Activated CD4-positive, alpha-beta T cell treated with anti-CD3 and anti-CD28 coated beads, Interleukin-2, Interleukin-4, amounts not matched to agents 100 ng/mL and 50 ng/mL, durations not matched to agents 16 hours and 8 hours (primary cell): Measurements from ENCODE around the gene STON2.

Source experiments
- DNase-seq: peaks from one replicate; pipeline ENCODE4 v3.0.0-alpha.2; 2020; ENCODE audit warnings: low spot score

The STON2 gene

GRCh38 chr14:81418057-81418790, 18.1 kb upstream of the STON2 start:
- no peak for DNase-seq

GRCh38 chr14:81416981-81417380, 16.9 kb upstream of the STON2 start:
- no peak for DNase-seq

- DNase-seq = no peak
Measured at GRCh38 chr14:81416194-81416952, 16.2 kb upstream of the STON2 start.

- DNase-seq = no peak
Measured at GRCh38 chr14:81415781-81416180, 15.7 kb upstream of the STON2 start.

- no peak for DNase-seq
Measured at GRCh38 chr14:81414123-81414522, 14.0 kb upstream of the STON2 start.

- no peak for DNase-seq
Measured at GRCh38 chr14:81412779-81413178, 12.7 kb upstream of the STON2 start.

GRCh38 chr14:81408595-81408994, 8.5 kb upstream of the STON2 start:
- DNase-seq = no peak

- DNase-seq = no peak
Measured at GRCh38 chr14:81406863-81407262, 6.7 kb upstream of the STON2 start.

- no peak for DNase-seq
Measured at GRCh38 chr14:81402123-81402495, 2.0 kb upstream of the STON2 start.

GRCh38 chr14:81401420-81402122, 1.4 kb upstream of the STON2 start:
- DNase-seq = peak; percentile 61

- peak; percentile 65 for DNase-seq
Measured at GRCh38 chr14:81400852-81401251, 728 bp upstream of the STON2 start.

GRCh38 chr14:81398196-81398891, 1.8 kb downstream of the STON2 start:
- no peak for DNase-seq

GRCh38 chr14:81396113-81396512, 4.0 kb downstream of the STON2 start:
- no peak for DNase-seq

- DNase-seq = no peak
Measured at GRCh38 chr14:81394739-81395138, 5.4 kb downstream of the STON2 start.

- DNase-seq = no peak
Measured at GRCh38 chr14:81392976-81393643, 7.0 kb downstream of the STON2 start.

GRCh38 chr14:81392052-81392451, 8.1 kb downstream of the STON2 start:
- no peak for DNase-seq

- DNase-seq = no peak
Measured at GRCh38 chr14:81390696-81391095, 9.4 kb downstream of the STON2 start.

- DNase-seq = no peak
Measured at GRCh38 chr14:81388336-81388735, 11.8 kb downstream of the STON2 start.

- no peak for DNase-seq
Measured at GRCh38 chr14:81386290-81386745, 13.8 kb downstream of the STON2 start.

GRCh38 chr14:81385886-81386285, 14.2 kb downstream of the STON2 start:
- no peak for DNase-seq

GRCh38 chr14:81385419-81385818, 14.7 kb downstream of the STON2 start:
- no peak for DNase-seq

- no peak for DNase-seq
Measured at GRCh38 chr14:81384900-81385299, 15.2 kb downstream of the STON2 start.
